ENCODE results near the gene SCYGR2. TPM values are rescaled to one million over a fixed set of nuclear protein-coding genes. Genes with fewer than 3 reads are reported as not detected.
A peak's percentile ranks its signal among the peaks of the same experiment; 100 is the strongest.

SCYGR2 gene
- total RNA-seq, 3 donors from 2014 or later (not counting 1 experiment from before 2014, with no cell fraction given), result not detected

- DNase-seq (no peak), ATAC-seq (no peak)
- H3K9me3 Mint-ChIP-seq, result peaks cover 2% of the 10 kb centered on the region in 2 donors
- Histone ChIP-seq H3K27me3 (ENCODE audit: control insufficient read depth, insufficient read depth, low read length) (peaks cover 2% of the 10 kb centered on the region), H3K4me1 (ENCODE audit: control insufficient read depth, insufficient read depth, low read length) (no peaks in the 10 kb centered on the region), H3K36me3 (ENCODE audit: control insufficient read depth, insufficient read depth, low read length) (no peaks in the 10 kb centered on the region), H3K9me3 (ENCODE audit: control insufficient read depth, insufficient read depth, low read length) (no peaks in the 10 kb centered on the region), H3K4me3 (ENCODE audit: low read length) (no peak overlapping the region), H3K27ac (ENCODE audit: low read length) (no peak overlapping the region)
- TF ChIP-seq, protein P1, sequence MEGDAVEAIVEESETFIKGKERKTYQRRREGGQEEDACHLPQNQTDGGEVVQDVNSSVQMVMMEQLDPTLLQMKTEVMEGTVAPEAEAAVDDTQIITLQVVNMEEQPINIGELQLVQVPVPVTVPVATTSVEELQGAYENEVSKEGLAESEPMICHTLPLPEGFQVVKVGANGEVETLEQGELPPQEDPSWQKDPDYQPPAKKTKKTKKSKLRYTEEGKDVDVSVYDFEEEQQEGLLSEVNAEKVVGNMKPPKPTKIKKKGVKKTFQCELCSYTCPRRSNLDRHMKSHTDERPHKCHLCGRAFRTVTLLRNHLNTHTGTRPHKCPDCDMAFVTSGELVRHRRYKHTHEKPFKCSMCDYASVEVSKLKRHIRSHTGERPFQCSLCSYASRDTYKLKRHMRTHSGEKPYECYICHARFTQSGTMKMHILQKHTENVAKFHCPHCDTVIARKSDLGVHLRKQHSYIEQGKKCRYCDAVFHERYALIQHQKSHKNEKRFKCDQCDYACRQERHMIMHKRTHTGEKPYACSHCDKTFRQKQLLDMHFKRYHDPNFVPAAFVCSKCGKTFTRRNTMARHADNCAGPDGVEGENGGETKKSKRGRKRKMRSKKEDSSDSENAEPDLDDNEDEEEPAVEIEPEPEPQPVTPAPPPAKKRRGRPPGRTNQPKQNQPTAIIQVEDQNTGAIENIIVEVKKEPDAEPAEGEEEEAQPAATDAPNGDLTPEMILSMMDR (IDR thresholded peaks at IDR 0.05), result no peak
- 85% methylated on average over 1 of the region's 2 CpGs for WGBS (ENCODE audit: insufficient coverage)
- no peak overlapping the region for H3K4me3 Mint-ChIP-seq
- peaks cover 5% of the 10 kb centered on the region for H3K36me3 Mint-ChIP-seq
- no peaks in the 10 kb centered on the region for H3K4me1 Mint-ChIP-seq
- peaks cover 23 to 52% of the 10 kb centered on the region in 2 donors for H3K27me3 Mint-ChIP-seq (ENCODE audit: low read depth in 2 of 2)
- intact Hi-C loops (cut with micrococcal nuclease), result no loop called here
- no peak overlapping the region for H3K27ac Mint-ChIP-seq
These were observed 21.9 kb upstream of the SCYGR2 start for GRCh38 chr2:227576812-227577211.

DNA sequence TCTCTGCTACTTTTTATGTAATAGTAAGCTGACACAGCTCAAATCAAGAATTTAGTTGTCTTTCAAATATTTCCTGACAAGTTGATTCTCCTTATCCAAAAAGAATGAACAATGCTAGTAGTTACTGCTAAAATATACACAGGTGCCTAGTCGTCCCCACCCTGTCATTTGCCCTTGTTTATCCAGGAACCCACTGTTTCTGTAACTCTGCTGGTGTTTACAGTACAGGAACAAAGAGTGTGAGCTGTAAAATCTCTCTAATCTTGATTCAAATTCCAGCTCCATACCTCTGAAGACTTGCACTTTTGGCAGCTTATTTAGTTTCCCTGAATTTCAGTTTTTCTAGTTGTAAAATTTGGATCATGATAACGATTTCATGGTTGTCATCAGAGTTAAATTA is 21.1 kb upstream of the SCYGR2 start:
- no peak for ATAC-seq

GRCh38 chr2:227578642-227579041 is 20.1 kb upstream of the SCYGR2 start:
- Mint-ChIP-seq H3K27ac (no peak overlapping the region), H3K4me1 (no peaks in the 10 kb centered on the region), H3K36me3 (peaks cover 15% of the 10 kb centered on the region), H3K9me3 (peaks cover 2 to 8% of the 10 kb centered on the region in 2 donors), H3K4me3 (no peak overlapping the region), H3K27me3 (ENCODE audit: low read depth in 2 of 2) (peaks cover 24 to 52% of the 10 kb centered on the region in 2 donors)
- Histone ChIP-seq H3K27me3 (ENCODE audit: control insufficient read depth, insufficient read depth, low read length) (peaks cover 2% of the 10 kb centered on the region), H3K4me1 (ENCODE audit: control insufficient read depth, insufficient read depth, low read length) (no peaks in the 10 kb centered on the region), H3K9me3 (ENCODE audit: control insufficient read depth, insufficient read depth, low read length) (peaks cover 17% of the 10 kb centered on the region), H3K27ac (ENCODE audit: low read length) (no peak overlapping the region), H3K4me3 (ENCODE audit: low read length) (no peak overlapping the region), H3K36me3 (ENCODE audit: control insufficient read depth, insufficient read depth, low read length) (no peaks in the 10 kb centered on the region)
- intact Hi-C loops (cut with micrococcal nuclease), result no loop called here
- ATAC-seq (no peak), DNase-seq (no peak)
- TF ChIP-seq, protein P1 (IDR thresholded peaks at IDR 0.05), result no peak
- WGBS (ENCODE audit: insufficient coverage), result 90% methylated on average over 2 of the region's 2 CpGs

More for the DNA sequence above, 21.1 kb upstream of the SCYGR2 start:
- DNase-seq, result no peak
- Histone ChIP-seq H3K36me3 (ENCODE audit: control insufficient read depth, insufficient read depth, low read length) (no peaks in the 10 kb centered on the region), H3K4me1 (ENCODE audit: control insufficient read depth, insufficient read depth, low read length) (no peaks in the 10 kb centered on the region), H3K27me3 (ENCODE audit: control insufficient read depth, insufficient read depth, low read length) (peaks cover 2% of the 10 kb centered on the region), H3K4me3 (ENCODE audit: low read length) (no peak overlapping the region), H3K9me3 (ENCODE audit: control insufficient read depth, insufficient read depth, low read length) (peaks cover 6% of the 10 kb centered on the region), H3K27ac (ENCODE audit: low read length) (no peak overlapping the region)
- Mint-ChIP-seq H3K36me3 (peaks cover 10% of the 10 kb centered on the region), H3K27ac (no peak overlapping the region), H3K4me3 (no peak overlapping the region), H3K4me1 (no peaks in the 10 kb centered on the region), H3K27me3 (ENCODE audit: low read depth in 2 of 2) (peaks cover 25 to 52% of the 10 kb centered on the region in 2 donors), H3K9me3 (peaks cover 2 to 5% of the 10 kb centered on the region in 2 donors)
- TF ChIP-seq, protein P1 (IDR thresholded peaks at IDR 0.05), result no peak
- 44% methylated on average over 1 of the region's 2 CpGs for WGBS (ENCODE audit: insufficient coverage)
- intact Hi-C loops (cut with micrococcal nuclease), result no loop called here

DNA sequence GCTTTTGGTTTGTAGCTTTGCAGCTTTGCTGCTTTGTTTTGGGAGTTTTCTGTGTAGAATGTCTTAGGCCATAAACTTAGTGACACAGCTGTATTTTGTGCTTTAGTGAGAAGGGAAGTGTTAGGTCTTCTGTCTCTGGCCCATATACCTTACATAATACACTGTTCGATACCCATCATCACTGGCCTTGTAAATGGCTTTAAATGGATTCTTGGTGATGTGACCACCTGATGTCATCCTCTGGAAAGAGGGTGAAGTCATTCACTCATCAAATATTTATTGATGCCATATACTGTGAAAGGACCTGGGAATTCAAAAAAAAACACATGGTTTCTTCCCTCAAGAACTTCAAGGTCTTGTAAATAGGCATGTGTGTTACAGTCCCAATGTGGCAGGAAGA is 18.9 kb upstream of the SCYGR2 start:
- peaks cover 2 to 8% of the 10 kb centered on the region in 2 donors for H3K9me3 Mint-ChIP-seq
- no peak overlapping the region for H3K4me3 Mint-ChIP-seq
- ATAC-seq (peak in 1 of 3 donors; percentile 30), DNase-seq (no peak)
- H3K4me3 ChIP-seq (ENCODE audit: low read length), result no peak overlapping the region
- H3K4me1 Mint-ChIP-seq, result no peaks in the 10 kb centered on the region
- H3K36me3 Mint-ChIP-seq, result peaks cover 15% of the 10 kb centered on the region
- no peak overlapping the region for H3K27ac ChIP-seq (ENCODE audit: low read length)
- H3K4me1 ChIP-seq (ENCODE audit: control insufficient read depth, insufficient read depth, low read length), result no peaks in the 10 kb centered on the region
- H3K36me3 ChIP-seq (ENCODE audit: control insufficient read depth, insufficient read depth, low read length), result no peaks in the 10 kb centered on the region
- H3K27ac Mint-ChIP-seq, result no peak overlapping the region
- peaks cover 2% of the 10 kb centered on the region for H3K27me3 ChIP-seq (ENCODE audit: control insufficient read depth, insufficient read depth, low read length)
- peaks cover 20% of the 10 kb centered on the region for H3K9me3 ChIP-seq (ENCODE audit: control insufficient read depth, insufficient read depth, low read length)
- TF ChIP-seq, protein P1 (IDR thresholded peaks at IDR 0.05), result no peak
- no CpG with 5 or more reads among the region's 1 CpG for WGBS (ENCODE audit: insufficient coverage)
- intact Hi-C loops (cut with micrococcal nuclease), result no loop called here
- H3K27me3 Mint-ChIP-seq (ENCODE audit: low read depth in 2 of 2), result peaks cover 24 to 52% of the 10 kb centered on the region in 2 donors
